SK-N-SH treated with all-trans-retinoic acid at 6 μM for 48 hours (cell line): ENCODE data around the gene MARCHF9.

Experiments
- ATAC-seq: fragments of 200-7000 bp; cut with Tn5 transposase; 3 replicates; pipeline ENCODE4 v1.9.1; 2020; ENCODE audit warnings: mild to moderate bottlenecking, moderate library complexity
- ARNTL ChIP-seq: fragments of 450-650 bp; formaldehyde crosslinking; IDR thresholded peaks from 2 replicates; pipeline ENCODE4 v1.5.0; 2020; ENCODE audit warnings: low read depth, mild to moderate bottlenecking, moderate library complexity, borderline replicate concordance
- BACH2 ChIP-seq: fragments of 250-450 bp; sonication (Bioruptor Pico); IDR thresholded peaks from 2 replicates; pipeline ENCODE4 v1.9.0; 2021; ENCODE audit warnings: mild to moderate bottlenecking, borderline replicate concordance
- CSDC2 ChIP-seq: fragments of 250-450 bp; sonication (Bioruptor Pico); IDR thresholded peaks from 2 replicates; pipeline ENCODE4 v1.5.0; 2020; ENCODE audit warnings: mild to moderate bottlenecking, moderate library complexity
- ESRRG ChIP-seq: fragments of 250-450 bp; sonication (Bioruptor Pico); IDR thresholded peaks from 2 replicates; pipeline ENCODE4 v1.6.1; 2021; ENCODE audit warnings: mild to moderate bottlenecking
- GLIS3 ChIP-seq: fragments of 250-450 bp; sonication (Bioruptor Pico); IDR thresholded peaks from 2 replicates; pipeline ENCODE4 v1.5.0; 2020; ENCODE audit warnings: mild to moderate bottlenecking, moderate library complexity
- ISL1 ChIP-seq: fragments of 250-450 bp; sonication (Bioruptor Pico); IDR thresholded peaks from 2 replicates; pipeline ENCODE4 v2.1.2; 2022; ENCODE audit warnings: mild to moderate bottlenecking, moderate library complexity
- OSR1 ChIP-seq: fragments of 250-450 bp; sonication (Bioruptor Pico); IDR thresholded peaks from 2 replicates; pipeline ENCODE4 v1.8.0; 2022; ENCODE audit warnings: moderate library complexity, mild to moderate bottlenecking, inconsistent platforms
- PPARA ChIP-seq: fragments of 250-450 bp; sonication (Bioruptor Pico); IDR thresholded peaks from 2 replicates; pipeline ENCODE4 v1.5.0; 2020; ENCODE audit warnings: mild to moderate bottlenecking, borderline replicate concordance
- RARB ChIP-seq: fragments of 250-450 bp; sonication (Bioruptor Pico); IDR thresholded peaks from 2 replicates; pipeline ENCODE4 v1.8.0; 2021; ENCODE audit warnings: mild to moderate bottlenecking, moderate library complexity
- SNAI2 ChIP-seq: fragments of 250-450 bp; sonication (Bioruptor Pico); IDR thresholded peaks from 2 replicates; pipeline ENCODE4 v1.5.0; 2020; ENCODE audit warnings: mild to moderate bottlenecking, moderate library complexity
- TCF4 ChIP-seq: fragments of 250-450 bp; sonication (Bioruptor Pico); IDR thresholded peaks from 2 replicates; pipeline ENCODE4 v1.8.0; 2021; ENCODE audit warnings: mild to moderate bottlenecking, moderate library complexity, borderline replicate concordance
- TOX ChIP-seq: fragments of 250-450 bp; sonication (Bioruptor Pico); IDR thresholded peaks from 2 replicates; pipeline ENCODE4 v1.8.0; 2021; ENCODE audit warnings: mild to moderate bottlenecking, moderate library complexity, borderline replicate concordance
- ZC3H10 ChIP-seq: fragments of 250-450 bp; sonication (Bioruptor Pico); IDR thresholded peaks from 2 replicates; pipeline ENCODE4 v1.5.1; 2021; ENCODE audit warnings: mild to moderate bottlenecking, moderate library complexity
- ZFP3 ChIP-seq: fragments of 250-450 bp; sonication (Bioruptor Pico); IDR thresholded peaks from 2 replicates; pipeline ENCODE4 v1.5.0; 2020; ENCODE audit warnings: mild to moderate bottlenecking, moderate library complexity
- ZFP30 ChIP-seq: fragments of 450-650 bp; formaldehyde crosslinking; IDR thresholded peaks from 2 replicates; pipeline ENCODE4 v1.5.0; 2022; ENCODE audit warnings: mild to moderate bottlenecking, moderate library complexity
- ZNF565 ChIP-seq: fragments of 450-650 bp; formaldehyde crosslinking; conservative IDR thresholded peaks from 2 replicates; pipeline ENCODE4 v1.5.0; 2020; ENCODE audit warnings: low read depth, mild to moderate bottlenecking, moderate library complexity
- ZNF70 ChIP-seq: fragments of 450-650 bp; formaldehyde crosslinking; IDR thresholded peaks from 2 replicates; pipeline ENCODE4 v1.5.0; 2020; ENCODE audit warnings: mild to moderate bottlenecking, moderate library complexity
- ZNF8 ChIP-seq: fragments of 450-650 bp; formaldehyde crosslinking; IDR thresholded peaks from 2 replicates; pipeline ENCODE4 v1.5.0; 2020; ENCODE audit warnings: mild to moderate bottlenecking, moderate library complexity
- TF ChIP-seq, protein P1 (sequence below): fragments of 250-450 bp; sonication (Bioruptor Pico); IDR thresholded peaks from 2 replicates; pipeline ENCODE4 v1.5.1; 2020; ENCODE audit warnings: low read depth, mild to moderate bottlenecking, moderate library complexity
- TF ChIP-seq, protein P2 (sequence below): fragments of 250-450 bp; sonication (Bioruptor Pico); IDR thresholded peaks from 2 replicates; pipeline ENCODE4 v1.8.0; 2020; ENCODE audit warnings: mild to moderate bottlenecking, moderate library complexity, borderline replicate concordance
- TF ChIP-seq, protein P3 (sequence below): fragments of 250-450 bp; sonication (Bioruptor Pico); IDR thresholded peaks from 2 replicates; pipeline ENCODE4 v1.5.1; 2021; ENCODE audit warnings: mild to moderate bottlenecking, moderate library complexity
- TF ChIP-seq, protein P4 (sequence below): fragments of 250-450 bp; sonication (Bioruptor Pico); IDR thresholded peaks from 2 replicates; pipeline ENCODE4 v1.5.0; 2020; ENCODE audit warnings: mild to moderate bottlenecking, moderate library complexity
- TF ChIP-seq, protein P5 (sequence below): fragments of 250-450 bp; sonication (Bioruptor Pico); IDR thresholded peaks from 2 replicates; pipeline ENCODE4 v1.8.0; 2021; ENCODE audit warnings: low read depth, mild to moderate bottlenecking, moderate library complexity, borderline replicate concordance

The MARCHF9 gene

DNA sequence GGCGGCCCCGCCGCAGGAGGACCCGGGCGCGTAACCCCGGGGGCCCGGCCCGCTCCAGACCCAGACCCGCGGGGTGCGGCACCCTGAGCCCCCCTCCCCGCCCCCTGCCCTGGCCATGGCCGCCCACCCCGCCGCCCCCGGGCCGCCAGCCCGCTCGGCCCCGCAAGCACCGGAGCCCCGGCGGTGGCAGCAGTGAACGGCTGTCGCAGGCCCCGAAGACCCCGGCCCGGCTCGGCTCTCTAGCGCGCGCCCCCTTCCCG is 221 bp downstream of the MARCHF9 start:
- TF ChIP-seq, protein P1, sequence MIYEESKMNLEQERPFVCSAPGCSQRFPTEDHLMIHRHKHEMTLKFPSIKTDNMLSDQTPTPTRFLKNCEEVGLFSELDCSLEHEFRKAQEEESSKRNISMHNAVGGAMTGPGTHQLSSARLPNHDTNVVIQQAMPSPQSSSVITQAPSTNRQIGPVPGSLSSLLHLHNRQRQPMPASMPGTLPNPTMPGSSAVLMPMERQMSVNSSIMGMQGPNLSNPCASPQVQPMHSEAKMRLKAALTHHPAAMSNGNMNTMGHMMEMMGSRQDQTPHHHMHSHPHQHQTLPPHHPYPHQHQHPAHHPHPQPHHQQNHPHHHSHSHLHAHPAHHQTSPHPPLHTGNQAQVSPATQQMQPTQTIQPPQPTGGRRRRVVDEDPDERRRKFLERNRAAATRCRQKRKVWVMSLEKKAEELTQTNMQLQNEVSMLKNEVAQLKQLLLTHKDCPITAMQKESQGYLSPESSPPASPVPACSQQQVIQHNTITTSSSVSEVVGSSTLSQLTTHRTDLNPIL (CRISPR knock-in tag), result no peak
- TF ChIP-seq, protein P2, sequence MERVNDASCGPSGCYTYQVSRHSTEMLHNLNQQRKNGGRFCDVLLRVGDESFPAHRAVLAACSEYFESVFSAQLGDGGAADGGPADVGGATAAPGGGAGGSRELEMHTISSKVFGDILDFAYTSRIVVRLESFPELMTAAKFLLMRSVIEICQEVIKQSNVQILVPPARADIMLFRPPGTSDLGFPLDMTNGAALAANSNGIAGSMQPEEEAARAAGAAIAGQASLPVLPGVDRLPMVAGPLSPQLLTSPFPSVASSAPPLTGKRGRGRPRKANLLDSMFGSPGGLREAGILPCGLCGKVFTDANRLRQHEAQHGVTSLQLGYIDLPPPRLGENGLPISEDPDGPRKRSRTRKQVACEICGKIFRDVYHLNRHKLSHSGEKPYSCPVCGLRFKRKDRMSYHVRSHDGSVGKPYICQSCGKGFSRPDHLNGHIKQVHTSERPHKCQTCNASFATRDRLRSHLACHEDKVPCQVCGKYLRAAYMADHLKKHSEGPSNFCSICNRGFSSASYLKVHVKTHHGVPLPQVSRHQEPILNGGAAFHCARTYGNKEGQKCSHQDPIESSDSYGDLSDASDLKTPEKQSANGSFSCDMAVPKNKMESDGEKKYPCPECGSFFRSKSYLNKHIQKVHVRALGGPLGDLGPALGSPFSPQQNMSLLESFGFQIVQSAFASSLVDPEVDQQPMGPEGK (CRISPR knock-in tag), result no peak
- TF ChIP-seq BACH2 (CRISPR knock-in tag), result no peak
- no peak for TF ChIP-seq ZFP3 (CRISPR knock-in tag)
- TF ChIP-seq GLIS3 (CRISPR knock-in tag), result no peak
- TF ChIP-seq ZC3H10 (CRISPR knock-in tag), result no peak
- TF ChIP-seq PPARA (CRISPR knock-in tag), result no peak
- no peak for TF ChIP-seq TCF4 (CRISPR knock-in tag)
- no peak for TF ChIP-seq CSDC2 (CRISPR knock-in tag)
- TF ChIP-seq ESRRG (CRISPR knock-in tag), result no peak
- no peak for TF ChIP-seq ZNF565 (CRISPR knock-in tag)
- no peak for TF ChIP-seq ARNTL (CRISPR knock-in tag)
- no peak for TF ChIP-seq ZNF8 (CRISPR knock-in tag)
- no peak for TF ChIP-seq ZFP30 (CRISPR knock-in tag)
- TF ChIP-seq ISL1 (CRISPR knock-in tag), result no peak
- TF ChIP-seq SNAI2 (CRISPR knock-in tag), result no peak
- TF ChIP-seq ZNF70 (CRISPR knock-in tag), result no peak
- TF ChIP-seq TOX, result no peak
- no peak for ATAC-seq

DNA sequence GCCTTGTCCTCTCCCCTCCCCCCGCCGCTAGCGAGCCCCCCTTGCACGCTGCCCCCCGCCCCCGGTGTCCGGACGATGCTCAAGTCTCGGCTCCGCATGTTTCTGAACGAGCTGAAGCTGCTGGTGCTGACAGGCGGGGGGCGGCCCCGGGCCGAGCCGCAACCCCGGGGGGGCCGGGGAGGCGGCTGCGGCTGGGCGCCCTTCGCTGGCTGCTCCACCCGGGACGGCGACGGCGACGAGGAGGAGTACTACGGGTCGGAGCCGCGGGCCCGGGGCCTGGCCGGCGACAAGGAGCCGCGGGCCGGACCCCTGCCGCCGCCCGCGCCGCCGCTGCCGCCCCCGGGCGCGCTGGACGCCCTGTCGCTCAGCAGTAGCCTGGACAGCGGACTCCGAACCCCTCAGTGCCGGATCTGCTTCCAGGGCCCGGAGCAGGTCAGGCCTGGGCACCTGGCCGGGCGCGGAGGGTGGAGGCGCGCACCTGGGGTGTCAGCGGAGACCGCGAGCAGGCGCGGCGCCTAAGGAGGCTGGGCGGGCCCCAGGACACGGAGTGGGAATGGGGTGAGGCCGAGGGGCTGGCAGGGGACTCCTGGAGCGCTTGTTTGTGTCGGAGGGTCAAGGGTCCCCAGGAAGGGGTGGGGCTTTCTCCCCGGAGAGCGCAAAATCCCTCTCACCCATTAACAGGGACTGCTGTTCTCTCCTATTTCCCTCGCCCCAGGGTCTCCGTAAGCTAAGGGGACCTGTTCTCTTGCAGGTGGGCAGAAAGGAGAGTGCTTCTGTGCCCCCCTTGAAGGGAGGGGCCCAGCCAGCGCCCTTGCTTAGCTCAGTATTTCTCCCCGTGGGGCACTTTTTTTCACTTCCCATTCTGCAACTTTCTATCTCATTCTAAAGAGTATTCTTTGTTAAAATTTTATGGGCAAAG is 810 bp downstream of the MARCHF9 start:
- TF ChIP-seq BACH2 (CRISPR knock-in tag) (no peak), ZNF70 (CRISPR knock-in tag) (no peak), RARB (no peak), TOX (no peak), PPARA (CRISPR knock-in tag) (no peak), OSR1 (CRISPR knock-in tag) (no peak), ZNF8 (CRISPR knock-in tag) (no peak), GLIS3 (CRISPR knock-in tag) (no peak), ZFP3 (CRISPR knock-in tag) (no peak), ARNTL (CRISPR knock-in tag) (no peak), ESRRG (CRISPR knock-in tag) (no peak)
- TF ChIP-seq, protein P3, sequence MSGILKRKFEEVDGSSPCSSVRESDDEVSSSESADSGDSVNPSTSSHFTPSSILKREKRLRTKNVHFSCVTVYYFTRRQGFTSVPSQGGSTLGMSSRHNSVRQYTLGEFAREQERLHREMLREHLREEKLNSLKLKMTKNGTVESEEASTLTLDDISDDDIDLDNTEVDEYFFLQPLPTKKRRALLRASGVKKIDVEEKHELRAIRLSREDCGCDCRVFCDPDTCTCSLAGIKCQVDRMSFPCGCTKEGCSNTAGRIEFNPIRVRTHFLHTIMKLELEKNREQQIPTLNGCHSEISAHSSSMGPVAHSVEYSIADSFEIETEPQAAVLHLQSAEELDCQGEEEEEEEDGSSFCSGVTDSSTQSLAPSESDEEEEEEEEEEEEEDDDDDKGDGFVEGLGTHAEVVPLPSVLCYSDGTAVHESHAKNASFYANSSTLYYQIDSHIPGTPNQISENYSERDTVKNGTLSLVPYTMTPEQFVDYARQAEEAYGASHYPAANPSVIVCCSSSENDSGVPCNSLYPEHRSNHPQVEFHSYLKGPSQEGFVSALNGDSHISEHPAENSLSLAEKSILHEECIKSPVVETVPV, result no peak
- TF ChIP-seq, protein P1 (CRISPR knock-in tag), result no peak
- TF ChIP-seq, protein P4, sequence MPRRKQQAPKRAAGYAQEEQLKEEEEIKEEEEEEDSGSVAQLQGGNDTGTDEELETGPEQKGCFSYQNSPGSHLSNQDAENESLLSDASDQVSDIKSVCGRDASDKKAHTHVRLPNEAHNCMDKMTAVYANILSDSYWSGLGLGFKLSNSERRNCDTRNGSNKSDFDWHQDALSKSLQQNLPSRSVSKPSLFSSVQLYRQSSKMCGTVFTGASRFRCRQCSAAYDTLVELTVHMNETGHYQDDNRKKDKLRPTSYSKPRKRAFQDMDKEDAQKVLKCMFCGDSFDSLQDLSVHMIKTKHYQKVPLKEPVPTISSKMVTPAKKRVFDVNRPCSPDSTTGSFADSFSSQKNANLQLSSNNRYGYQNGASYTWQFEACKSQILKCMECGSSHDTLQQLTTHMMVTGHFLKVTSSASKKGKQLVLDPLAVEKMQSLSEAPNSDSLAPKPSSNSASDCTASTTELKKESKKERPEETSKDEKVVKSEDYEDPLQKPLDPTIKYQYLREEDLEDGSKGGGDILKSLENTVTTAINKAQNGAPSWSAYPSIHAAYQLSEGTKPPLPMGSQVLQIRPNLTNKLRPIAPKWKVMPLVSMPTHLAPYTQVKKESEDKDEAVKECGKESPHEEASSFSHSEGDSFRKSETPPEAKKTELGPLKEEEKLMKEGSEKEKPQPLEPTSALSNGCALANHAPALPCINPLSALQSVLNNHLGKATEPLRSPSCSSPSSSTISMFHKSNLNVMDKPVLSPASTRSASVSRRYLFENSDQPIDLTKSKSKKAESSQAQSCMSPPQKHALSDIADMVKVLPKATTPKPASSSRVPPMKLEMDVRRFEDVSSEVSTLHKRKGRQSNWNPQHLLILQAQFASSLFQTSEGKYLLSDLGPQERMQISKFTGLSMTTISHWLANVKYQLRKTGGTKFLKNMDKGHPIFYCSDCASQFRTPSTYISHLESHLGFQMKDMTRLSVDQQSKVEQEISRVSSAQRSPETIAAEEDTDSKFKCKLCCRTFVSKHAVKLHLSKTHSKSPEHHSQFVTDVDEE, result no peak
- TF ChIP-seq, protein P2 (CRISPR knock-in tag), result no peak
- TF ChIP-seq, protein P5, sequence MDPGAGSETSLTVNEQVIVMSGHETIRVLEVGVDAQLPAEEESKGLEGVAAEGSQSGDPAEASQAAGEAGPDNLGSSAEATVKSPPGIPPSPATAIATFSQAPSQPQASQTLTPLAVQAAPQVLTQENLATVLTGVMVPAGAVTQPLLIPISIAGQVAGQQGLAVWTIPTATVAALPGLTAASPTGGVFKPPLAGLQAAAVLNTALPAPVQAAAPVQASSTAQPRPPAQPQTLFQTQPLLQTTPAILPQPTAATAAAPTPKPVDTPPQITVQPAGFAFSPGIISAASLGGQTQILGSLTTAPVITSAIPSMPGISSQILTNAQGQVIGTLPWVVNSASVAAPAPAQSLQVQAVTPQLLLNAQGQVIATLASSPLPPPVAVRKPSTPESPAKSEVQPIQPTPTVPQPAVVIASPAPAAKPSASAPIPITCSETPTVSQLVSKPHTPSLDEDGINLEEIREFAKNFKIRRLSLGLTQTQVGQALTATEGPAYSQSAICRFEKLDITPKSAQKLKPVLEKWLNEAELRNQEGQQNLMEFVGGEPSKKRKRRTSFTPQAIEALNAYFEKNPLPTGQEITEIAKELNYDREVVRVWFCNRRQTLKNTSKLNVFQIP (CRISPR knock-in tag), result no peak
- ATAC-seq, result no peak
